ENCODE results near the gene SMARCA2. TPM values are rescaled to one million over a fixed set of nuclear protein-coding genes. Genes with fewer than 3 reads are reported as not detected.

The SMARCA2 gene
- total RNA-seq, 1 donor from 2014 or later: 147 TPM

DNA sequence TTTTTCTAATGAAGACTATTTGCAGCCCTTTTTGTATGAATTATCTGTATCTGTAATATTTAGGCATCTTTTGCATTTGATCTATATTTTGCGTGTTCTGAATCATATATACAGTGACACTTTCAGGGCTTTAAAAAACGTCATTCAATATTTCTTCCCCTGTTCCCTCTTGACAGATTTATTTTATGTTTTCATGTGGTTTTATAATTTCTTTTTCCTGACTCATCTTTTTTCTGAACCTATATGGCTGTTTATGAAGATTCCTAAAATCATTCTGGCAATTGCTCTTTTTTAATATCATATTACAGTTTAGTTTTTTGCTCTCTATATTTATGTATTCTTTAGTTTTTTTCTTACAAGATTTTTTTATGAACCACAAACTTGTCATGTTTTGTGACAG is 67.6 kb downstream of the SMARCA2 start:
- intact Hi-C loops (cut with DNase I): no loop called here

DNA sequence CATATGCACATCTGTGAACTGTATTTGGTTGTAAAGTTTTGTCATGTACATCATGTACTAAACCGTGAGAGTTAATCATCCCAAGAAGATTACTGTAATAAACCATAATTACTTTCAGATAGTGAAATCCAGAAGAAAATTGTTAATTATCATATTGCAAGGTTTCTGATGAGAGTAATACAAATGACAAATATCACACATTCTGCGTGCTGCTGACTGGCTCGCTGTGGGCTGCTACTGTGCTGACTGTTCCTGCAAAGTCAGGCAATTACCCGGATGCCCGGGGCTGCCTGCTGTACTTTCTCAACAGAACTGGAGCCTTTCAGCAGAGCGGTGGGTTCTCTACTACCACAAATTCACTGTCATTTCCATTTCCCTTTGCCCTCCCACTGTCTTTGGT is 68.3 kb downstream of the SMARCA2 start:
- Histone ChIP-seq H3K36me3 (peaks cover 95% of the 10 kb centered on the region), H3K9me3 (no peaks in the 10 kb centered on the region), H3K27ac (no peak overlapping the region), H3K4me3 (no peak overlapping the region), H3K27me3 (ENCODE audit: low read depth) (no peaks in the 10 kb centered on the region), H3K4me1 (no peaks in the 10 kb centered on the region)
- intact Hi-C loops (cut with DNase I): no loop called here
- DNase-seq (no peak), ATAC-seq (no peak)
- TF ChIP-seq, protein P1, sequence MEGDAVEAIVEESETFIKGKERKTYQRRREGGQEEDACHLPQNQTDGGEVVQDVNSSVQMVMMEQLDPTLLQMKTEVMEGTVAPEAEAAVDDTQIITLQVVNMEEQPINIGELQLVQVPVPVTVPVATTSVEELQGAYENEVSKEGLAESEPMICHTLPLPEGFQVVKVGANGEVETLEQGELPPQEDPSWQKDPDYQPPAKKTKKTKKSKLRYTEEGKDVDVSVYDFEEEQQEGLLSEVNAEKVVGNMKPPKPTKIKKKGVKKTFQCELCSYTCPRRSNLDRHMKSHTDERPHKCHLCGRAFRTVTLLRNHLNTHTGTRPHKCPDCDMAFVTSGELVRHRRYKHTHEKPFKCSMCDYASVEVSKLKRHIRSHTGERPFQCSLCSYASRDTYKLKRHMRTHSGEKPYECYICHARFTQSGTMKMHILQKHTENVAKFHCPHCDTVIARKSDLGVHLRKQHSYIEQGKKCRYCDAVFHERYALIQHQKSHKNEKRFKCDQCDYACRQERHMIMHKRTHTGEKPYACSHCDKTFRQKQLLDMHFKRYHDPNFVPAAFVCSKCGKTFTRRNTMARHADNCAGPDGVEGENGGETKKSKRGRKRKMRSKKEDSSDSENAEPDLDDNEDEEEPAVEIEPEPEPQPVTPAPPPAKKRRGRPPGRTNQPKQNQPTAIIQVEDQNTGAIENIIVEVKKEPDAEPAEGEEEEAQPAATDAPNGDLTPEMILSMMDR (IDR thresholded peaks at IDR 0.05): no peak

More for the DNA sequence above, 67.6 kb downstream of the SMARCA2 start:
- no peak overlapping the region for H3K4me3 ChIP-seq
- TF ChIP-seq, protein P1 (IDR thresholded peaks at IDR 0.05): no peak
- no peaks in the 10 kb centered on the region for H3K4me1 ChIP-seq
- H3K27me3 ChIP-seq (ENCODE audit: low read depth): no peaks in the 10 kb centered on the region
- DNase-seq: no peak
- H3K27ac ChIP-seq: no peak overlapping the region
- no peak for ATAC-seq
- no peaks in the 10 kb centered on the region for H3K9me3 ChIP-seq
- peaks cover 95% of the 10 kb centered on the region for H3K36me3 ChIP-seq

DNA sequence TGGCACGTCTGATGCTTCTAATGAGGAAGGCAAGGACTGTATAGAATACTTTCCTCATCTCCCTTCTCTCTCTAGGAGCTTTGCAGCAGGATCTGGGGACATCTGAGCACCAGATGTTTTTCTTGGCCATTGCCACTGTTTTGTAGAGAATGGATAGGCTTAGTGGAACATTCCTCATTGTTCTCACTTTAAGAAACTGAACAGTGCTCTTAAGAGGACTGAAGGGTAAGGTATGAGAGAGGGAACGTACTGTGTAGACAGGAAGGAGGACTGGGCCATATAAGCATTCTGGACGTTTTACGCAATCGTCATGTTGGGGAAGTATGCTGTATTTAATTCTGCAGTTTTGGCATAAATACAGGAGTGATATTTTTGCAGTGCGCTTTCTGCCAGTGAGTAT is 70.6 kb downstream of the SMARCA2 start:
- DNase-seq (no peak), ATAC-seq (peak in 1 of 2 donors; percentile 40)
- no peak overlapping the region for H3K27ac ChIP-seq
- intact Hi-C loops (cut with DNase I): no loop called here
- H3K4me1 ChIP-seq: no peaks in the 10 kb centered on the region
- no peaks in the 10 kb centered on the region for H3K27me3 ChIP-seq (ENCODE audit: low read depth)
- TF ChIP-seq, protein P1 (IDR thresholded peaks at IDR 0.05): no peak
- no peak overlapping the region for H3K4me3 ChIP-seq
- no peaks in the 10 kb centered on the region for H3K9me3 ChIP-seq
- peaks cover 95% of the 10 kb centered on the region for H3K36me3 ChIP-seq

DNA sequence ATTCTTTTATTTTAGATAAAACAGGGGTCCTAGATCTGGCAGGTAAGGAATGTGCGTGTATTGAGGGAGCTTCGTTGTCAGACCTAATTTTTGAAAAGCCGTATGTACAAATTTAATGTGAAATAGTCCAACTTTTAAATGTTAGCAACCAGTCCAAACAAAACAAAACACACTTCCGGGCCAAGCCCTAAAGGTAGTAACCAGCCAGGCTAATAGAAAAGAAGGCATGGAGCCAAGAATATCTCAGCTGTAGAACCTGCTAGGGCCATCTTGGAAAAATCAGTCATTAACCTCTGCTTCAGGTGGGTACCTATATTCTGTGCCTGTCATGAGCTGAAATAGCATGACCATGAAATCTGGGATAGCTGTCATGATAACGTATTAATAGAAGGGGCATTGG is 71.0 kb downstream of the SMARCA2 start:
- ATAC-seq: no peak
- TF ChIP-seq, protein P1 (IDR thresholded peaks at IDR 0.05): no peak
- Histone ChIP-seq H3K27ac (no peak overlapping the region), H3K4me1 (no peaks in the 10 kb centered on the region), H3K4me3 (no peak overlapping the region), H3K36me3 (peaks cover 96% of the 10 kb centered on the region), H3K27me3 (ENCODE audit: low read depth) (no peaks in the 10 kb centered on the region), H3K9me3 (no peaks in the 10 kb centered on the region)
- DNase-seq: no peak
- intact Hi-C loops (cut with DNase I): no loop called here

DNA sequence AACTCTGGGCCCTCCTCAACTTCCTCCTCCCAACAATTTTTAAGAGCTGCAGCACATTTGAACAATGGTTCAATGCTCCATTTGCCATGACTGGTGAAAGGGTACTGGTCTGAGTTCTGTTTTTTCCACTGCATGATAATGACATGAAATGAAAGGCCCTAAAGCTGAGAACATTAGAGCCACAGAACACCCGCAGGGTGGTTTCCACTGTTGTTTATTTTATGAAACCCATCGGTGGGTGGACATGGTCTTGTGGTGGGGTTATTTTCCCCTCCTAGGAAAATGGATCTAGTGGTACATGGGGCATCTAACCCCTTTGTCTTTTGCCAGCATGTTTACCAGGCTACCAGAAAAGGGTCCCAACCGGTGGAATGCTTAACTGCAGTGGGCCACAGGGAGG is 71.8 kb downstream of the SMARCA2 start:
- Histone ChIP-seq H3K36me3 (peaks cover 96% of the 10 kb centered on the region), H3K27me3 (ENCODE audit: low read depth) (no peaks in the 10 kb centered on the region), H3K4me1 (no peaks in the 10 kb centered on the region), H3K4me3 (no peak overlapping the region), H3K9me3 (no peaks in the 10 kb centered on the region), H3K27ac (no peak overlapping the region)
- no peak for DNase-seq
- intact Hi-C loops (cut with DNase I): no loop called here
- TF ChIP-seq, protein P1 (IDR thresholded peaks at IDR 0.05): no peak
- no peak for ATAC-seq

Measured in lower lobe of right lung (tissue), 2 donors.